Tibial artery (tissue), 4 donors: ENCODE measurements around the gene NCKAP5.

Experiments
- DNase-seq, 2 donors: peaks; one replicate each; pipeline ENCODE4 v3.0.0-alpha.2; 2019
- H3K27ac ChIP-seq, 2 donors: fragments of 200-600 bp; sonication (generic) in 1 of 2; 1 replicate in 1 of 2; 2 replicates in 1 of 2; pipeline ENCODE4 v1.5.1; 2018 to 2019; ENCODE audit warnings: mild to moderate bottlenecking in 1 of 2
- H3K27me3 ChIP-seq, 2 donors: fragments of 200-600 bp; sonication (generic) in 1 of 2; one replicate each; pipeline versions ENCODE4 v1.5.1 to v1.6.0; 2016 to 2019
- H3K36me3 ChIP-seq, 3 donors: fragments of 200-600 bp; sonication (generic) in 2 of 3; one replicate each; pipeline ENCODE4 v1.5.1; 2016 to 2019; ENCODE audit warnings: mild to moderate bottlenecking in 2 of 3
- H3K4me1 ChIP-seq, 4 donors: fragments of 200-600 bp; sonication (generic) in 2 of 4; 1 replicate in 3 of 4; 2 replicates in 1 of 4; pipeline ENCODE4 v1.5.1; 2016 to 2019
- H3K4me3 ChIP-seq, 2 donors: fragments of 200-600 bp; sonication (generic) in 1 of 2; 1 replicate in 1 of 2; 2 replicates in 1 of 2; pipeline ENCODE4 v1.5.1; 2018 to 2019; ENCODE audit warnings: mild to moderate bottlenecking in 2 of 2
- H3K9me3 ChIP-seq, 3 donors: fragments of 200-600 bp; sonication (generic) in 1 of 3; one replicate each; pipeline ENCODE4 v1.5.1; 2016 to 2019
- CTCF ChIP-seq, 2 experiments: fragments of 200-600 bp in 1 of 2; fragments of 450-650 bp in 1 of 2; IDR thresholded peaks; one replicate each; pipeline ENCODE4 v1.5.1; 2017 to 2019; ENCODE audit warnings: antibody characterized with exemption in 2 of 2, mild to moderate bottlenecking in 1 of 2, moderate library complexity in 1 of 2
- intact Hi-C: fragments of 100-400 bp; cut with DNase I; formaldehyde crosslinking; loops from one replicate; pipeline ENCODE4 v1.15.0; 2023; ENCODE audit warnings: low total_unique reads

The NCKAP5 gene

GRCh38 chr2:132645176-132645575 is 923.1 kb downstream of the NCKAP5 start:
- H3K27ac ChIP-seq, result no peak overlapping the region

GRCh38 chr2:132642415-132642814 is 925.8 kb downstream of the NCKAP5 start:
- no peaks in the 10 kb centered on the region for H3K4me1 ChIP-seq
- TF ChIP-seq CTCF (IDR thresholded peaks at IDR 0.05), result no peak

More at GRCh38 chr2:132645176-132645575, 923.1 kb downstream of the NCKAP5 start:
- no peak for TF ChIP-seq CTCF (IDR thresholded peaks at IDR 0.05)
- H3K4me1 ChIP-seq, result no peaks in the 10 kb centered on the region
- intact Hi-C loops, result no loop called here
- no peak overlapping the region for H3K4me3 ChIP-seq
- H3K36me3 ChIP-seq, result no peaks in the 10 kb centered on the region
- H3K9me3 ChIP-seq, result no peaks in the 10 kb centered on the region
- peaks cover 0 to 3% of the 10 kb centered on the region in 2 donors for H3K27me3 ChIP-seq
- no peak for DNase-seq

GRCh38 chr2:132641819-132642218 is 926.4 kb downstream of the NCKAP5 start:
- intact Hi-C loops, result no loop called here
- H3K4me1 ChIP-seq, result no peaks in the 10 kb centered on the region
- peaks cover 0 to 3% of the 10 kb centered on the region in 2 donors for H3K27me3 ChIP-seq
- no peaks in the 10 kb centered on the region for H3K36me3 ChIP-seq
- no peaks in the 10 kb centered on the region for H3K9me3 ChIP-seq
- no peak for TF ChIP-seq CTCF (IDR thresholded peaks at IDR 0.05)
- H3K4me3 ChIP-seq, result no peak overlapping the region
- H3K27ac ChIP-seq, result no peak overlapping the region
- no peak for DNase-seq

More at GRCh38 chr2:132642415-132642814, 925.8 kb downstream of the NCKAP5 start:
- Histone ChIP-seq H3K27ac (no peak overlapping the region), H3K27me3 (peaks cover 0 to 3% of the 10 kb centered on the region in 2 donors), H3K9me3 (no peaks in the 10 kb centered on the region), H3K36me3 (no peaks in the 10 kb centered on the region), H3K4me3 (no peak overlapping the region)
- no peak for DNase-seq
- intact Hi-C loops, result no loop called here

GRCh38 chr2:132640116-132640515 is 928.1 kb downstream of the NCKAP5 start:
- no peak for DNase-seq
- TF ChIP-seq CTCF (IDR thresholded peaks at IDR 0.05), result no peak
- no peaks in the 10 kb centered on the region for H3K36me3 ChIP-seq
- no peaks in the 10 kb centered on the region for H3K4me1 ChIP-seq
- no peaks in the 10 kb centered on the region for H3K27me3 ChIP-seq
- no peaks in the 10 kb centered on the region for H3K9me3 ChIP-seq
- intact Hi-C loops, result no loop called here
- H3K27ac ChIP-seq, result no peak overlapping the region
- no peak overlapping the region for H3K4me3 ChIP-seq

GRCh38 chr2:132638313-132639040 is 929.8 kb downstream of the NCKAP5 start:
- TF ChIP-seq CTCF (IDR thresholded peaks at IDR 0.05), result no peak

More at GRCh38 chr2:132638313-132639040, 929.8 kb downstream of the NCKAP5 start:
- DNase-seq, result no peak
- Histone ChIP-seq H3K4me1 (no peaks in the 10 kb centered on the region), H3K4me3 (no peak overlapping the region), H3K36me3 (no peaks in the 10 kb centered on the region), H3K27ac (no peak overlapping the region), H3K27me3 (no peaks in the 10 kb centered on the region), H3K9me3 (no peaks in the 10 kb centered on the region)
- intact Hi-C loops, result no loop called here
